Islet of Langerhans (tissue), 1 donor: ENCODE data around the gene RHPN2.
"Not testable (repeated sequence)": the region's sequence is repeated elsewhere in the genome, so short reads cannot be mapped to it uniquely, and the experiment has no call there.

Source experiments
- FAIRE-seq: peaks from one replicate; lab custom pipeline; 2011; peaks lifted over from hg19 to GRCh38; lab: Jason Lieb, UNC

Gene RHPN2

DNA sequence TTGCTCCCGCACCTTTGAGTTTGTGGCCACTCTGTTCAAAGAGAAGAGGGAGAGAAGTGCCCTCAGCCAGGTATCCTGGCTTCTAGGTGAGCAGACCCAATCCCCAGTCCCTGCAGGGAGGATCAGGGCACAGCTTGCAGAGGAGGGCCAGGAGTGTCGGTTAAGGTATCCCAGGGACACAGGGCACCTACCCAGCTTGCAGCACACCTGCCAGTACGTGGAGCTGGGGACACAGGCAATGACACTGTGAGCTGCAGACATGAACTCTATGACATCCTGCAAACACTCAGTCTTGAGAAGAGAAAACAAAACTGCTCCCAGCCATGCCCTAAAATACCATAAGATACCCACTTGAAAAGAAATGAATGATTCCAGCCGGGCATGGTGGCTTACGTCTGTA, 38.1 kb downstream of the RHPN2 start:
- FAIRE-seq = not testable (repeated sequence)

DNA sequence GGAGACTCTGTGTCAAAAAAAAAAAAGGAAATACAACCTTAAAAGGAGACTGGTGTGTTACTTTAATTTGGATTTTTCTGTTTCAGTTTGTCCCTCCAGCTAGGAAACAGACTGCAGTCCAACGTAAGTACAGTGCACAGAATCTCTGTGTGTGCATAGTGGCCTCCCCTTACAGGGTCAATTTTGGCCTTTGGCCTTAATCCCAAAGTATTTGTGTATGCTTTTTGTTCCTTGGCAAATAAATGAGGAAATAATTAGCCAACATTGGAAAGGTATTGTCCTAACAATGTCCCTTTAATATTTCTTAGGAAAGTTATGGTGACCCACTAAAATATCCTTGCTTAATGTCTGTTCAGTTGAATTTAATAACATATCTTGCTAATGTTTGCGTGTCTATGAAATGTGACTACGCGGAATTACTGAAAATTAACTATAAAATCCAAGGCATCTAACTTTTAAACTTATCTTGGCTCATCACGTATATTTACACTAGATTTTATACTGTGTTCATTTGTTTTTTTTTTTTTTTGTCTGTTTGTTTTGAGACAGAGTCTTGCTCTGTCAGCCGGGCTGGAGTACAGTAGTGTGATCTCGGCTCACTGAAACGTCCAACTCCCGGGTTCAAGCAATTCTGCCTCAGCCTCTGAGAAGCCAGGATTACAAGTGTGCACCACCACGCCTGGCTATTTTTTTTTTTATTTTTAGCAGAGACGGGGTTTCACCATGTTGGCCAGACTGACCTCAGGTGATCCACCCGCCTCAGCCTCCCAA, 39.0 kb downstream of the RHPN2 start:
- FAIRE-seq = not testable (repeated sequence)

DNA sequence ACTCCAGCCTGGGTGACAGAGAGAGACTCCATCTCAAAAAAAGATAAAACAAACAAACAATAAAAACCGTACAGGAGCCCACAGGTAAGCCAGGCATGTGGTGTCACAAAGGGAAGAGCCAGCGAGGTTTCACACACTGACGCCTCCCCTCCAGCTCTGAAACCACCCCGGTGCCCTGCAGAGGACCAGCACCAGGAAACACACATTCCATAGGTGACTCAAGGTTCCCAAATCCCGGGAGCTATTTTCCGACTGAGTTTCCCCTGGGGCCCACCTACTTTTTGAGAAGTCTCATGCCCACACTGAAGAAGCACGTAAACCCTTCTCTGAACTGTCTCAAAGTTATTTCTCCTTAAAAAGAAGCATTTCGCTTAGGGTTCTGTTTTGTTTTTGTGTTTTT, 40.3 kb downstream of the RHPN2 start:
- no peak for FAIRE-seq

DNA sequence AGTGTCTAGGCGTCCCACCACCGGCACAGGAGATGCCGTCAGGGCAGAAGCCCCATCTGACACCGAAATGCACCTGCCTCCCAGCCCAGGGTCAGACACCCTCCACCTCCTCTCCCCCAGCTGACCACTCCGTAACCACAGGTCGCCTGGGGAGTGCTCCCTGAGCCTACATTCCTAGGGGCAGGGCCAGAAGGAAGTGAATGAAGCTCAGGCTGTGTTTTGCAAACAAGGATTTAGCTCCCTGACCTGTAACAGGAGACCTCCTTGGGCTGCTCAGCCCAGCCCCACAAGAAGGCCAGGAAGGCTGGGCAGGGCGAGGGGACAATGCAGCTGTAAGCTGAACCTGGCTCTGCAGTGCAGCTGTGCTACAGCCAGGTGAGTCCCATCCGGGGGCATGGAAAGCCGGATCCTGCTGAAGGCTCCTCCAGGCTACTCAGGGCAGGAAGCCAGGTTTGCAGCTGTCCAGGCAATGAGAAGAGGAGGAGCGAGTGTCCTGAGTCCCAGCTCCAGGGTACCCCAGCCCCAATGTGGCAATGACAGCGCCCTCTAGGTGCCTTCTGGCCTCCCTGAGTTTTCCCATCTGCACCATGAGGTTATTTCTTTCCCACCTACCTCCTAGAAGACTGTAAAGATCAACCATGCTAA, 42.1 kb downstream of the RHPN2 start:
- no peak for FAIRE-seq

DNA sequence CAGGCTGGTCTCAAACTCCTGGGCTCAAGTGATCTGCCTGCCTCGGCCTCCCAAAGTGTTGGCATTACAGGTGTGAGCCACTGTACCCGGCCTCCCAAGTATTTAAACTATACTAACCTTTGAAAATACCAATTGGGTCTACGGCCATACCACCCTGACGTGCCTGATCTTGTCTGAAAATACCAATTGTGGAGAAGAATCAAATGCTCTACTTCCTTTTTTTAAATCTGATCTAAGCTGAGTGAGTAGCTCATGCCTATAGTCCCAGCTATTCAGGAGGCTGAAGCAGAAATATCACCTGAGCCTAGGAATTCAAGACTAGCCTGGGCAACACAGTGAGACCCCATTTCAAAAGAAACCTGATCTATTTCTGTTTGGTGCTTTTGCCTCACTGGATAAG, 53.8 kb downstream of the RHPN2 start:
- not testable (repeated sequence) for FAIRE-seq

DNA sequence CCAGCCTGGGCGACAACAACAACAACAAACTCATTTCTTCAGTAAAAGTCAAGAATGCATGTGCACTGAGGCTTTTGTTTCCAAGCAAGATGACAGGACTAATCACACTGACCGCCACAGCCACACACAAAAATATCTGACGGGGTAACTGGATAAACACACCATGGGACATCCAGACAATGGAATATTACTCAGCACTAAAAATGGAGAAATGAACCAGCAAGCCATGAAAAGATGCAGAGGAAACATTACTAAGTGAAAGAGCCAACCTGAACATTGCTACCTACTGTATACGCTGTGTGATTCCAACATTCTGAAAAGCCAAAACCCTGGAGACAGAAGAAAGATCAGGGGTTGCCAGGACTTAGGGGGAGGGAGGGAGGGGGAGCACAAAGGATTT, 56.0 kb downstream of the RHPN2 start:
- no peak for FAIRE-seq

DNA sequence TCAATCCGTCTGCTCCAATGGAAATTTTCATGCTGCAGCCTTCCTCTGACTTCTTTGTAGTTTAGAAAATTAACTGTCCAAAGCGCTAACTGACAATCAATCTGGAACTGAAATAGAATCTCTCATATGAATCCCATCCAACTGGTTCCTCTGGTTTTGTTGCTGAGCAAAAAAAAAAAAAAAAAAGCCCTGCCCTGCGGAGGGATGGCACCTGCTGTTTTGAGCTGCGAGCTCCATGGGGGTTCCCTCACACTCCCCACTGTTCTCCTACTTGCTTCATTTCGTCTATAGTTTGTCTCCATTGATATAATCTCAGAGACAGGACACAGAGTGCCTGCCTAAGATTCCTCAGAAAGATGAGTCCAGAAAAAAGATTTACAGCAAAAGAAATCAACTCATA, 59.2 kb downstream of the RHPN2 start:
- no peak for FAIRE-seq

DNA sequence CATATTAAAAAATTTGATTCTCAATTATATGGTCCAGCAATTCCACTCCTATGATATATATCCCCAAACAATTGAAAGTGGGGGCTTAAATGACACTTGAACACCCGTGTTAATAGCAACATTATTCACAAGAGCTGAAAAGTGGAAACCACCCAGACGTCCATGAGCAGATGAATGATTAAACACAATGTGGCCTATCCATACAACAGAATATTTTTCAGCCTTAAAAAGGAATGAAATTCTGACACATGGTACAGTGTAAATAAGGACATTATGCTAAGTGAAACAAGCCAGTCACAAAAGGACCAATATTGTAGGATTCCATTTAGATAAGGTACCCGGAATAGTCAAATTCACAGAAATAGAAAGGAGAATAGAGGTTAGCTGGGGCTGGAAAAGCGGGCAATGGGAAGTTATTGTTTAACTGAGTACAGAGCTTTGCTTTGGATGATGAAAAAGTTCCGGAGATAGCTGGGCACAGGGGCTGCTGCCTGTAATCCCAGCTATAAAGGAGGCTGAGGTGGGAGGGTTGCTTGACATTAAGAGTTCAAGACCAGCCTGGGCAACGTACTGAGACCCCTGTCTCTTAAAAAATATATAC, 61.2 kb downstream of the RHPN2 start:
- not testable (repeated sequence) for FAIRE-seq

DNA sequence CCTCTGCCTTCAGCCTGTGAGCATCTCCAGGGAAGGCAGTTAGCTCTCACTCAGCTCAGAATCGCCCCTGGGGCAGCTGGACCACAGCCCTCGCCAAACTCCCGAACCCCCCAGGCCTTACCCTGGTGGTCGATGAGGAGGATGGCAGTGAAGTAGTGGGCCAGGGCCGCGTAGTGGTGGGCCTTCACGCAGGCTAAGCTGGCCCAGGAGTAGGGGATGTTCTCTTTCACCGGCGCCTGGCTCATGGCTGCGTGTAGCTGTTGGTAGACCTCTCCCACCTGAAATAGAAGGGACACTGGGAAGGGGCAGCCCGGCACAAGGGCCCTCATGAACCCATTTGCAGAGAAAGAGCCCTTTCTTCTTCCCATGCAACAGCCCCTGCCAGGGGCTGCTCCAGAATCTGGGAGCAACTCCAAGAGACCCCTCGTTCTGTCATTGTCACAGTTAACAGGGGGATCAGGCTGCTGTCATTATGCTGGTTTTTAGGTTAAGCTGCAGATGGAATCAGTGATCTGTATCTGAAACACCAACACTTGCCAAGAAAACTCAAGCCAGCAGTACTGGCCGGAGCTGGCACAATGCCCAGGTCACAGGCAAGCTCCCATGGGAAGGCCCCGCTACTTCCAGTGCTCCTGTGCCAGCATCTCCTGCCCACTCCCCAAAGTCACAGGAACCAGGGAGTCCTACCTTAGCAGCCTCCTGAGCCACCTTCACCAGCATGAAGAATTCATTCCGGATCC, 62.4 kb downstream of the RHPN2 start:
- FAIRE-seq = not testable (repeated sequence)

DNA sequence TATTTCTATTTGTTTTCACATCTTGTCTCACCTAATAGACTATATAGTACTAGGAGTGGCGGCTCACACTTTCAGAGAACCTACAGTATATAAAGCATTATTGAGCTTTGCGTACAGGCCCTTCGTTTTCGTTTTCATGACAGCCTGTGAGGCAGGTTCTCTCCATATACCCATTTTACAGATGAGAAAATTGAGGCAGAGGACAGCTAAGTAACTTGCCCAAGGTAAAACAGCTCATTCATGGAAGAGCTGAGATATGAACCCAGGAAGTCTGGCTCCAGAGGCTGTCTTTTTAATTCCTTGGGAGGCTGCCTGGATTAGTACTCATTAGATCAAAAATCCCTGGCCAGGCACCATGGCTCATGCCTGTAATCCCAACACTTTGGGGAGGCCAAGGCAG, 63.8 kb downstream of the RHPN2 start:
- FAIRE-seq = no peak

DNA sequence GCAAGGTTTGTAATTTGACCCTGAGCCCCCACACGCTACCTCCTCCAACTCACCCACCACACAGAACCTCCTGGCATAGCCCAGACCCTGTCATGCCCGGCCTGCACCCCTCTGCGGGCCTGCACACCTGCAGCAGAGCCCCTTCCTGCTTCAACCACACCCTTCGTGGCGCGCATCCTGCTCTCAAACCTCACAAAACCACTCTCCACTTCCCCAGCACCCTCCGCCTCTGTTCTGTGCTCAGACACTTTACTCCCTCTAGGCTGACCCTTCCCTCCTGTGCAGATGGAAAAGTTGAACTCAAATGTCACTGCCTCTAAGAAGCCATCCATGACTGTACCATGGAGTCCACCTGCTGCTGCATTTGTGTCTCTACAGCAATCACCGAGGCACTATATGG, 64.2 kb downstream of the RHPN2 start:
- no peak for FAIRE-seq

DNA sequence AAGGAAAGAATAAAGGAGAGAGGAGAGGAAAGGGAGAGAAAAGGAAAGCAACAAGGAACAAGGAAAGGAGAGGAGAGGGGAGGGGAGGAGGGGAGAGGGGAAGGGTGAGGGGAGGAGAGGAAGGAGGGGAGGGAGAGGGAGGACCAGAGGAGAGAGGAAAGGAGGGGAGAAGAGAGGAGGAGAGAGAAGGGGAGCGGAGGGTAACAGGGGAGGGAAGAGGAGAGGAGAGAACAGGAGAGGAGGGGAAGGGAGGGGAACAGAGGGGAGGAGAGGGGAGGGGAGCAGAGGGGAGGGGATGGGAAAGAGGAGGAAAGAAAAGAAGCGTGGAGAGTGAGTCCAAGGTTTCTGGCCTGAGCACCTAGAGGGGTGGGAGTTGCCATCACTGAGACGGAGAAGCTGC, 66.0 kb downstream of the RHPN2 start:
- no peak for FAIRE-seq

DNA sequence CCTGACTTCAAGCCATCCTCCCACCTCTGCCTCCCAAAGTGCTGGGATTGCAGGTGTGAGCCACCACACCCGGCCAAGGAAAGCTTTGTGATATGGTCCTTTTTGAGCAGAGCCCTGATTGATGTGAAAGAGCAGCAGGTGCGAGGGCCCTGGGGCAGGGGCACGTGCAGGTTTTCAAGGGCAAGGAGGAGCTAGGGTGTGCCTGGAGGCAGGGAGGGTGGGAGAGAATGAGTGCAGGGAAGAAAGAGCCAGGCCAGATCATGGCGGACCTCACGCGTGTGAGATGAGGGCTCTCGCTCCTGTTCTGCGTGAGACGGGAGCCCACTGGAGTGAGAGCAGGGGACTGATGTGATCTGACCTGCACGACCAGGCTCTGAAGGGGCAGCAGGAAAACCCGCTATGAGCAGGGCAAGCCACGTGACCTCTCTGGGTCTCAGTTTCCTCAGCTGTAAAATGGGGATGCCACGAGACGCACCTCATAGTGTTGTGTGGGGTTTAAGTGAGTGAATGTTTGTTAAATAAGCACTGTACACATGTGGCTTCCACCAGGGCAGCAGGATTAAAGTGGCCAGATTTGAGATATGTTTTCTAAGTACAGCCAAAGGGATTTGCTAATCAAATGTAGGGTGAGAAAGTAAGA, 66.9 kb downstream of the RHPN2 start:
- no peak for FAIRE-seq

DNA sequence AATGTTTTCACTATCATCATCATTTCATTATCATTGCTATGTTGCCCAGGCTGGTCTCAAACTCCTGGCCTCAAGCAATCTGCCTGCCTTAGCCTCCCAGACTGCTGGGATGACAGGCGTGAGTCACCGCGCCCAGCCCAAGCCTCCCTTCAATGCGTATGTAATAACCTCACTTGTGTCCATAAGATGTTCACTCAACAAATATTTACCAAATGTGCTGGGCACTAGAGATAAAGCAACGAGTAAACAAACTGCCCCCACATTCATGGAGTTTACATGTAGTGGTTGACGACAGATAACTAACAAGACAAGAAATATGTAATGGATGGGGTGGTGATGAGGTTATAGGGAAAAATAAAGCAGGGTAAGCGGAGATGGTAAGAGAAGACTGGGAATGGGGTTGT, 67.6 kb downstream of the RHPN2 start:
- FAIRE-seq = not testable (repeated sequence)

DNA sequence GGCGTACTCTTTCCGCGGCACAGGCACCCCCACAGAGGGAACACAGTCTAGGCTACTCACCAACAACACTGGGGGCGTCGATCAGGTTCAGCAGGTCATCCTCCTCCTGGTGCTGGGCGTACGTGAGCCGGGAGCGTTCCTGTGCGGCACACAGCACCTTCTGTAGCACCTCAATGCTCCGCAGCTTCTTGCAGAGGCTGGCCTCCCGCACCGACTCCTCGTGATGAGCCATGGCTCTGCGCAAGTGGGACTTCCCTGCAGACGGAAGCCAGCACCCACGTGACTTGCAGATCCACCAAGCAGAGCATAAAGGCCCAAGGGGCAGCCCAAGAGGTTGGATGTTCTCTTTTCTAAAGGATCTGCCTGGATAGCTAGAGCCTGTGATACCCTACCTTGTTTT, 68.7 kb downstream of the RHPN2 start:
- FAIRE-seq = not testable (repeated sequence)

DNA sequence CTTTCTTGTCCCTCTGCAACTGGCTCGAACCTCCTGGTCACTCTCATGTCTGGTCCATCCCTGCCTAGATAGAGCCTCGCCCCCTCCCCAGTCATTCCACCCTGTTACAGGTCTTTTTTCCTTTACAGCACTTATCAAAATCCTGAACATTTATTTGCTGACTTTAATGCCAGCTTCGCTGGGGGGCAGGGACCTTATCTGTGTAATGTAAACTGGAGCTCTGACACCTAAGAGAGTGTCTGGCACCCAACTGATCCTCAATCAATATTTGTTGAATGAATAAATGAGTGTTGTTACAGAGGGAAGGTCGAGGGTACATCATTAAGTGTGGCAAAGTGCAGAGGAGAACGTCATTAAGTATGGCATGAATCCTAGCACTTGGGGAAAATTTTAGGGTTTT, 76.0 kb downstream of the RHPN2 start:
- FAIRE-seq = no peak

DNA sequence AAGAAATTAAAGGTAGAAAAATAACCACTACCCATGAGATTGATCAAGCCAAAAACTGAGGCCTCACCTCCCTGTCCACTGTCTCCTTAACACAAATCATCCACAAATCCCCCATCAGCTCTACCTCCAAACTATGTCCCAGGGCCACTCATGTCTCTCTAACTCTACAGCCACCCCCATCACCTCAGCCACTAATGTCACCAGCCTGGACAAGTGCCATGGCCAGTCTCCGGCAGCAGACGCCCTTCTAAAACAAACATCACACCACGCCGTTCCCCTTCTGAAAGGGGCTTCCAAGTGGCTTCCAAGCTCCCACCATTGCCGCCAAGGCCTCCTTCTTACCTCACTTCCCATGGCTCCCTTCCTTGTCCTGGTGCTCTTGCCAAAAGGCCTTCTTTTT, 76.4 kb downstream of the RHPN2 start:
- not testable (repeated sequence) for FAIRE-seq

DNA sequence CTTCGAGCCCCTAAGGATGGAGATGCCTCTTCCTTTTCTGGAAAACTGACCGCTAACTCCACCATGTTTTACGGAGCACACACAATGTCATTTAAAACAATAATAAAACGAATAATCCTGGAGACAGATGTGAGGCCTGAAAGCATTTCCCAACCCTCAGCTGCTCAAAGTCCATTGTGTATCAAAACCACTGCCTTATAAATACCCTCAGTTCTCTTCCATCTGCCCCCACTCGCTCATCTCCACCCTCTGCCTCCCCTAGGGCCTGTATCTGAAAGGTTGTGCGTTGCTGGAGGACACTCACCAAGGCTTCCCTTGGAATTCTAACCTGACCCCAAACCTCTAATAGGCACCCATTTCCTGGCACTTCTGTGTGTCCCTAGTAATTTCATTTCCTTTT, 82.2 kb downstream of the RHPN2 start:
- not testable (repeated sequence) for FAIRE-seq

DNA sequence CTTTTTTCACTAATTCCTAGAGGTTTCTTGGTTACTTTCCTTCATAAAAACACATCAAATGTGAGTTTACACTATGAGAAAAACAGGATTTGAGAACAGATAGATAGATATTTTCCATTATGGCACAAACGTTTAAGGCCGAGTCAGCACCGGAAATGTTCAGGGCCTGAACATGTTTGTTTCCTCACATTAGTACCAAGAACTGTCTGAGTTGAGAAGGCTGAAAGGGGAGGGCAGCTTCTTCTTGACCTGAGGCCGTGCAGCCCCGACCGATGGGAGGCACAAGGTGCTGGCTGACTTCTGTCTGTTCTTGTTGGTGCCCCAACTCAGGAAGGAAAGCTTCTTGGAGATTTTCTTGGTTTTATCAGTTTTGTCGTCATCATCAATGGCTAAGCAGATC, 84.9 kb downstream of the RHPN2 start:
- not testable (repeated sequence) for FAIRE-seq

DNA sequence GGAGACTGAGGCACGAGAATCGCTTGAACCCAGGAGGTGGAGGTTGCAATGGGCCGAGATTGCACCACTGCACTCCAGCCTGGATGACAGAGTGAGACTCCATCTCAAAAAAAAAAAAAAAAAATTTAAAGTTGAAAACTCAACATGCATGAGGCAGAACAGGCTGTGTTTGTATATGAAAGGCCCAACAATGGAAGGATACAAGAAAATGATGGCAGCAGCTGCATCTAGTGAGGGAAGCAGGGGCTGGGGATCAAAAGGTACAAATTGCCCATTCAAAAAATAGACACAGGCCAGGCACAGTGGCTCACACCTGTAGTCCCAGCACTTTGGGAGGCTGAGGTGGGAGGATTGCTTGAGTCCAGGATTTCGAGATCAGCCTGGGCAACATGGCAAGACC, 86.9 kb downstream of the RHPN2 start:
- not testable (repeated sequence) for FAIRE-seq

DNA sequence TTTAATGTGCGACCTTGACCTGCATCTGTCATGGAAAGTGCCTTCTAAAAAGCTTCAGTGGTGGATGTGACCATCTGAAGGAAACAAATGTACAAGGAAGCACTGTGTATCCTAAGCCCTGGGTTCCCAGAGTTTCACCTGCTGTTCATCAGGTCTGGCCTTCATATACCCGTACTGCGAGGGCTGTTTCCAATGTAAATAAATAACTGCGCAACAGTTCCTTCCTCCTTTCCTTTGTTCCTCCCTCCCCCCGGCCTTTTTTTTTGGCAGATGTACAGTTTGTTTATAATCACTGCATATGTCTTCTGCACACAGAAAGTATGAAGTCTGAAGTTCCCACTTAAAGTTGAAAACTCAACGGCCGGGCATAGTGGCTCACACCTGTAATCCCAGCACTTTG, 87.4 kb downstream of the RHPN2 start:
- no peak for FAIRE-seq

DNA sequence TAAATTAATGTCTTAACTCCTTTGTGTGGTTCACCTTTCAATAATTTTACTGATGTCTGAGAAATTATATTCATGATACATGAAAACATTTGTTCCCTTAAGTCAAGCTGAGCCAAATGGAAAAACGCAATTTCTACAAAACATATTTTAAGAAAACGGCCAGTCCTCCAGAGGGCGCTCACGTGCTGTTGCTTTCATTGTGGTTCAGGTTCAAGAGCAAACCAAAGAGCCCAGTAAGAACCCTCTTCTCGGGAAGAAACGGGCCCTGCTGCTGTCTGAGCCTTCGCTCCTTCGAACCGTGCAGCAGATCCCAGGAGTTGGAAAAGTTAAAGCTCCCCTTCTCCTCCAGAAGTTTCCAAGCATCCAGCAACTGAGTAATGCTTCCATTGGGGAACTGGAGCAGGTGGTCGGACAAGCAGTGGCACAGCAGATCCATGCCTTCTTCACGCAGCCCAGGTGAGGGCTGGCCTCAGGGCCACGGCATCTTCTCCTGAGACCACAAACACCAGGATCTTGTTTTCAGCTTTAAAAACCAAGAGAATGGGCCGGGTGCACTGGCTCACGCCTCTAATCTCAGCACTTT, 88.4 kb downstream of the RHPN2 start:
- FAIRE-seq = no peak
